Natural killer cell (primary cell): ENCODE measurements around the gene TIMP4. TPM values are rescaled to one million over a fixed set of nuclear protein-coding genes. Genes with fewer than 3 reads are reported as not detected.

Experiments used
- ATAC-seq, 3 donors: fragments of 150-1000 bp in 2 of 3; fragments of 200-7000 bp in 1 of 3; cut with Tn5 transposase; 1 replicate in 1 of 3; 2 replicates in 2 of 3; pipeline ENCODE4 v1.10.0; 2021; ENCODE audit warnings: mild to moderate bottlenecking in 2 of 3, moderate library complexity in 2 of 3
- DNase-seq, 2 donors: peaks; one replicate each; pipeline versions ENCODE4 v3.0.0 to v3.0.0-alpha.2; 2013 to 2021; ENCODE audit warnings: mixed read lengths in 1 of 2
- H3K27ac ChIP-seq: one replicate; pipeline ENCODE4 v1.5.1; 2013; ENCODE audit warnings: mild to moderate bottlenecking, low read length
- H3K27me3 ChIP-seq: one replicate; pipeline ENCODE4 v1.6.1; 2013; ENCODE audit warnings: low read length; ENCODE audit not compliant: control insufficient read depth, insufficient read depth
- H3K36me3 ChIP-seq: one replicate; pipeline ENCODE4 v1.6.1; 2013; ENCODE audit warnings: low read length; ENCODE audit not compliant: control insufficient read depth, insufficient read depth
- H3K4me1 ChIP-seq: one replicate; pipeline ENCODE4 v1.6.1; 2013; ENCODE audit warnings: low read length; ENCODE audit not compliant: control insufficient read depth, insufficient read depth
- H3K4me3 ChIP-seq: one replicate; pipeline ENCODE4 v1.5.1; 2013; ENCODE audit warnings: low read length
- H3K9me3 ChIP-seq: one replicate; pipeline ENCODE4 v1.6.1; 2013; ENCODE audit warnings: low read length; ENCODE audit not compliant: control insufficient read depth, insufficient read depth
- H3K27ac Mint-ChIP-seq, 2 donors: one replicate each; pipeline ENCODE4 v1.8.0; 2022; ENCODE audit warnings: mild to moderate bottlenecking in 2 of 2, mixed read lengths in 2 of 2, moderate library complexity in 1 of 2
- H3K27me3 Mint-ChIP-seq, 2 donors: one replicate each; pipeline ENCODE4 v1.8.0; 2022; ENCODE audit warnings: low read depth in 2 of 2, mixed read lengths in 2 of 2
- H3K36me3 Mint-ChIP-seq: one replicate; pipeline ENCODE4 v1.8.0; 2022; ENCODE audit warnings: mixed read lengths
- H3K4me1 Mint-ChIP-seq, 2 donors: one replicate each; pipeline ENCODE4 v1.8.0; 2022; ENCODE audit warnings: mixed read lengths in 2 of 2
- H3K4me3 Mint-ChIP-seq: one replicate; pipeline ENCODE4 v1.8.0; 2022; ENCODE audit warnings: mild to moderate bottlenecking, moderate library complexity, mixed read lengths
- H3K9me3 Mint-ChIP-seq, 2 donors: one replicate each; pipeline ENCODE4 v1.8.0; 2022; ENCODE audit warnings: mixed read lengths in 2 of 2
- WGBS: methylation state at CpG from one replicate; pipeline ENCODE4 v1.1.7; 2013; ENCODE audit warnings: missing lambda C conversion rate; ENCODE audit not compliant: insufficient coverage; 5-methylcytosine and 5-hydroxymethylcytosine counted together
- intact Hi-C: fragments of 100-400 bp; cut with micrococcal nuclease; formaldehyde crosslinking; loops from one replicate; pipeline ENCODE4 v1.14.2; 2022
- total RNA-seq, 4 donors: library from RNA; stranded (reverse); fragments of 120-200 nt in 1 of 4; gene quantifications; one replicate each; pipeline versions ENCODE4 v1.2.3 to v1.2.4, GENCODE V29; 2013 to 2022
- TF ChIP-seq, protein P1 (sequence below): fragments of 200-600 bp; IDR thresholded peaks from one replicate; pipeline ENCODE4 v1.8.0; 2022; ENCODE audit warnings: antibody characterized with exemption

The TIMP4 gene
- total RNA-seq, 3 donors from 2014 or later (not counting 1 experiment from before 2014, with no cell fraction given): not detected

GRCh38 chr3:12175844-12176453 lies 17.2 kb upstream of the TIMP4 start:
- H3K4me3 Mint-ChIP-seq: no peak overlapping the region
- peaks cover 0 to 7% of the 10 kb centered on the region in 2 donors for H3K27me3 Mint-ChIP-seq
- Histone ChIP-seq H3K27me3 (no peaks in the 10 kb centered on the region), H3K27ac (no peak overlapping the region), H3K9me3 (no peaks in the 10 kb centered on the region), H3K36me3 (no peaks in the 10 kb centered on the region), H3K4me1 (no peaks in the 10 kb centered on the region), H3K4me3 (no peak overlapping the region)
- peaks cover 0 to 8% of the 10 kb centered on the region in 2 donors for H3K9me3 Mint-ChIP-seq
- TF ChIP-seq, protein P1, sequence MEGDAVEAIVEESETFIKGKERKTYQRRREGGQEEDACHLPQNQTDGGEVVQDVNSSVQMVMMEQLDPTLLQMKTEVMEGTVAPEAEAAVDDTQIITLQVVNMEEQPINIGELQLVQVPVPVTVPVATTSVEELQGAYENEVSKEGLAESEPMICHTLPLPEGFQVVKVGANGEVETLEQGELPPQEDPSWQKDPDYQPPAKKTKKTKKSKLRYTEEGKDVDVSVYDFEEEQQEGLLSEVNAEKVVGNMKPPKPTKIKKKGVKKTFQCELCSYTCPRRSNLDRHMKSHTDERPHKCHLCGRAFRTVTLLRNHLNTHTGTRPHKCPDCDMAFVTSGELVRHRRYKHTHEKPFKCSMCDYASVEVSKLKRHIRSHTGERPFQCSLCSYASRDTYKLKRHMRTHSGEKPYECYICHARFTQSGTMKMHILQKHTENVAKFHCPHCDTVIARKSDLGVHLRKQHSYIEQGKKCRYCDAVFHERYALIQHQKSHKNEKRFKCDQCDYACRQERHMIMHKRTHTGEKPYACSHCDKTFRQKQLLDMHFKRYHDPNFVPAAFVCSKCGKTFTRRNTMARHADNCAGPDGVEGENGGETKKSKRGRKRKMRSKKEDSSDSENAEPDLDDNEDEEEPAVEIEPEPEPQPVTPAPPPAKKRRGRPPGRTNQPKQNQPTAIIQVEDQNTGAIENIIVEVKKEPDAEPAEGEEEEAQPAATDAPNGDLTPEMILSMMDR: no peak
- H3K27ac Mint-ChIP-seq: no peak overlapping the region
- H3K4me1 Mint-ChIP-seq: no peaks in the 10 kb centered on the region
- ATAC-seq (peak in 1 of 3 donors; percentile 33), DNase-seq (peak in 1 of 2 donors; percentile 32)
- no peaks in the 10 kb centered on the region for H3K36me3 Mint-ChIP-seq
- WGBS: 68% methylated on average over 3 of the region's 3 CpGs
- intact Hi-C loops: no loop called here

DNA sequence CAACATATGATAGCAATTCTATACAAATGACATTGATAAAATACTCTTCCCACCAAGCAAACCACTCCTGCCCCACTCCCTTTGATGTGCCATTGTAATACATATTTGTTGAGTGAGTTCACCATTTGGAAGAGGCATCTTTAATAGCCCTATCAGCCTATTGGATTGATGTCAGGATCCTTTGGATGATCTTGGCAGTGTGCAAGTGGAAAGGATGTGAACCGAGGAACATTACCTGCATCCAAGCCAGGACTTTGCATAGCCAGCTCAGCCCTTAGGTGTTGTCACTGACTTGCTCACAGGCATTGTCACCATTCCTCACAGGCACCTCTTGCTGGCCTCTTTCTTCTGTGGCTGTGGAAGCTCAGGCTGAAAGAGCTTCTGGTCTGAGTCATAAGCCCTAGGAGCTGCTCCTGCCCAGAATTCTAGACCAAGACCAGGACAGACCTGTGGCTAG lies 16.5 kb upstream of the TIMP4 start:
- Histone ChIP-seq H3K4me3 (no peak overlapping the region), H3K4me1 (no peaks in the 10 kb centered on the region), H3K36me3 (no peaks in the 10 kb centered on the region), H3K27me3 (no peaks in the 10 kb centered on the region), H3K27ac (no peak overlapping the region), H3K9me3 (no peaks in the 10 kb centered on the region)
- intact Hi-C loops: no loop called here
- WGBS: 95% methylated on average over 1 of the region's 1 CpG
- peaks cover 0 to 7% of the 10 kb centered on the region in 2 donors for H3K27me3 Mint-ChIP-seq
- peaks cover 0 to 8% of the 10 kb centered on the region in 2 donors for H3K9me3 Mint-ChIP-seq
- H3K27ac Mint-ChIP-seq: no peak overlapping the region
- H3K36me3 Mint-ChIP-seq: no peaks in the 10 kb centered on the region
- TF ChIP-seq, protein P1: no peak
- H3K4me3 Mint-ChIP-seq: no peak overlapping the region
- no peak for DNase-seq
- no peaks in the 10 kb centered on the region for H3K4me1 Mint-ChIP-seq
- no peak for ATAC-seq

DNA sequence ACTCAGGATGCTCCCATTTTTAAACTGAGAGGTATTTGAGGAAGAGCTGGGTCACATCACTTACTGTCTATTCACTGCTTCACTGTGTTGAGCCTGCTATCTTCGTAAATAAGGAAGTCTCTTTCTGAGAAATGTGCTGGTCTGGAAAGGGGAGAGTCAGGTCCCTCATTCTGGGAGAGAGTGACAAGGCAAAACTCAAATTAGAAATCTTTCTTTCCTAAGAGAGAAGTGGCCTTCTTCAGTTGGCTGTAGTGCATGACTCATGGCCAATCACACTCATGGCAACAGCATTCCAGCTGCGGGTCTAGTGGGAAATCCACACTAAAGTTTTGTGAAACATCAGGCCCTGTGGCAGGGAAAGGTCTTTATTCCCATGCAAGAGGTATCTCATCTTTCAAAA lies 11.5 kb upstream of the TIMP4 start:
- Histone ChIP-seq H3K27me3 (no peaks in the 10 kb centered on the region), H3K4me3 (no peak overlapping the region), H3K36me3 (no peaks in the 10 kb centered on the region), H3K9me3 (no peaks in the 10 kb centered on the region), H3K4me1 (no peaks in the 10 kb centered on the region), H3K27ac (no peak overlapping the region)
- peaks cover 0 to 8% of the 10 kb centered on the region in 2 donors for H3K9me3 Mint-ChIP-seq
- DNase-seq (no peak), ATAC-seq (no peak)
- H3K4me3 Mint-ChIP-seq: no peak overlapping the region
- no peaks in the 10 kb centered on the region for H3K36me3 Mint-ChIP-seq
- intact Hi-C loops: no loop called here
- WGBS: 69% methylated on average over 2 of the region's 2 CpGs
- H3K4me1 Mint-ChIP-seq: no peaks in the 10 kb centered on the region
- TF ChIP-seq, protein P1: no peak
- peaks cover 5 to 9% of the 10 kb centered on the region in 2 donors for H3K27me3 Mint-ChIP-seq
- H3K27ac Mint-ChIP-seq: no peak overlapping the region

GRCh38 chr3:12165909-12166308 lies 7.2 kb upstream of the TIMP4 start:
- TF ChIP-seq, protein P1: no peak
- Histone ChIP-seq H3K9me3 (no peaks in the 10 kb centered on the region), H3K4me3 (no peak overlapping the region), H3K36me3 (no peaks in the 10 kb centered on the region), H3K27ac (no peak overlapping the region), H3K4me1 (no peaks in the 10 kb centered on the region), H3K27me3 (no peaks in the 10 kb centered on the region)
- WGBS: 83% methylated on average over 4 of the region's 4 CpGs
- ATAC-seq (no peak), DNase-seq (no peak)
- H3K27me3 Mint-ChIP-seq: peaks cover 8 to 30% of the 10 kb centered on the region in 2 donors
- no peaks in the 10 kb centered on the region for H3K4me1 Mint-ChIP-seq
- no peaks in the 10 kb centered on the region for H3K36me3 Mint-ChIP-seq
- H3K9me3 Mint-ChIP-seq: no peaks in the 10 kb centered on the region
- H3K27ac Mint-ChIP-seq: no peak overlapping the region
- H3K4me3 Mint-ChIP-seq: no peak overlapping the region
- intact Hi-C loops: no loop called here
